H9 (cell line): ENCODE measurements around the gene COA7. TPM values are rescaled to one million over a fixed set of nuclear protein-coding genes. Genes with fewer than 3 reads are reported as not detected.

Source experiments
- DNase-seq: peaks from one replicate; pipeline ENCODE4 v3.0.0-alpha.2; 2017
- H2AFZ ChIP-seq: one replicate; pipeline ENCODE4 v1.6.1; 2013; ENCODE audit warnings: mild to moderate bottlenecking, low read length, control low read depth, moderate library complexity
- H2AK5ac ChIP-seq: 2 replicates; pipeline ENCODE4 v1.6.1; 2013; ENCODE audit warnings: low read length, control low read depth, mixed read lengths; ENCODE audit not compliant: insufficient read length
- H2BK120ac ChIP-seq: one replicate; pipeline ENCODE4 v1.6.1; 2013; ENCODE audit warnings: low read depth, mild to moderate bottlenecking, low read length, control low read depth, inconsistent platforms; ENCODE audit not compliant: poor library complexity, severe bottlenecking
- H2BK12ac ChIP-seq: 2 replicates; pipeline ENCODE4 v1.6.1; 2013; ENCODE audit warnings: low read length, control low read depth, mixed read lengths, low read depth; ENCODE audit not compliant: insufficient read length
- H2BK15ac ChIP-seq: 2 replicates; pipeline ENCODE4 v1.6.1; 2013; ENCODE audit warnings: low read depth, low read length, control low read depth
- H2BK20ac ChIP-seq: one replicate; pipeline ENCODE4 v1.6.1; 2013; ENCODE audit warnings: low read depth, mild to moderate bottlenecking, low read length, control low read depth, inconsistent platforms; ENCODE audit not compliant: poor library complexity, severe bottlenecking
- H2BK5ac ChIP-seq: 2 replicates; pipeline ENCODE4 v1.6.1; 2013; ENCODE audit warnings: low read length, control low read depth, mixed read lengths; ENCODE audit not compliant: insufficient read length
- H3K14ac ChIP-seq: 2 replicates; pipeline ENCODE4 v1.6.1; 2013; ENCODE audit warnings: low read length, control low read depth; ENCODE audit not compliant: insufficient read depth
- H3K18ac ChIP-seq: 2 replicates; pipeline ENCODE4 v1.6.1; 2013; ENCODE audit warnings: low read depth, mild to moderate bottlenecking, mixed read lengths, low read length, control low read depth; ENCODE audit not compliant: insufficient read length
- H3K23ac ChIP-seq: 2 replicates; pipeline ENCODE4 v1.6.1; 2013; ENCODE audit warnings: low read length, control low read depth, mixed read lengths, low read depth; ENCODE audit not compliant: insufficient read length
- H3K23me2 ChIP-seq: 2 replicates; pipeline ENCODE4 v1.6.1; 2013; ENCODE audit warnings: low read depth, mild to moderate bottlenecking, mixed read lengths, low read length, control low read depth; ENCODE audit not compliant: insufficient read length, poor library complexity, severe bottlenecking
- H3K27ac ChIP-seq: 2 replicates; pipeline ENCODE4 v1.5.1; 2013; ENCODE audit warnings: low read length, control low read depth, mixed read lengths, low read depth; ENCODE audit not compliant: insufficient read length
- H3K27me3 ChIP-seq: 2 replicates; pipeline ENCODE4 v1.6.1; 2013; ENCODE audit warnings: low read length, control low read depth, inconsistent platforms; ENCODE audit not compliant: insufficient read depth
- H3K4ac ChIP-seq: 2 replicates; pipeline ENCODE4 v1.6.1; 2013; ENCODE audit warnings: low read depth, mild to moderate bottlenecking, control low read depth, inconsistent platforms, low read length, moderate library complexity
- H3K4me1 ChIP-seq: 2 replicates; pipeline ENCODE4 v1.6.1; 2013; ENCODE audit warnings: low read length, control low read depth, inconsistent platforms; ENCODE audit not compliant: insufficient read depth
- H3K4me2 ChIP-seq: 2 replicates; pipeline ENCODE4 v1.6.1; 2013; ENCODE audit warnings: low read length, control low read depth, mixed read lengths; ENCODE audit not compliant: insufficient read length, insufficient read depth
- H3K56ac ChIP-seq: 2 replicates; pipeline ENCODE4 v1.6.1; 2013; ENCODE audit warnings: low read depth, mild to moderate bottlenecking, mixed read lengths, low read length, control low read depth; ENCODE audit not compliant: insufficient read length
- H3K79me1 ChIP-seq: 2 replicates; pipeline ENCODE4 v1.6.1; 2013; ENCODE audit warnings: low read depth, mild to moderate bottlenecking, moderate library complexity, low read length, control low read depth, inconsistent platforms; ENCODE audit not compliant: insufficient read depth, poor library complexity, severe bottlenecking
- H3K79me2 ChIP-seq: 2 replicates; pipeline ENCODE4 v1.6.1; 2013; ENCODE audit warnings: low read length, control low read depth, inconsistent platforms; ENCODE audit not compliant: insufficient read depth
- H3K9ac ChIP-seq: 2 replicates; pipeline ENCODE4 v1.6.1; 2013; ENCODE audit warnings: low read length, control low read depth, mixed read lengths; ENCODE audit not compliant: insufficient read length; ENCODE audit errors: extremely low read depth
- H3K9me3 ChIP-seq: one replicate; pipeline ENCODE4 v1.6.1; 2013; ENCODE audit warnings: low read depth, low read length, inconsistent platforms; ENCODE audit not compliant: control insufficient read depth
- H3T11ph ChIP-seq: one replicate; pipeline ENCODE4 v1.6.1; 2013; ENCODE audit warnings: mild to moderate bottlenecking, low read length, control low read depth, inconsistent platforms
- H4K20me1 ChIP-seq: one replicate; pipeline ENCODE4 v1.6.1; 2013; ENCODE audit not compliant: control insufficient read depth, insufficient read length, insufficient read depth
- H4K5ac ChIP-seq: 2 replicates; pipeline ENCODE4 v1.6.1; 2013; ENCODE audit warnings: low read depth, mild to moderate bottlenecking, mixed read lengths, low read length, control low read depth; ENCODE audit not compliant: insufficient read length
- H4K8ac ChIP-seq: replicated peaks from 2 replicates; pipeline ENCODE4 v1.6.1; 2013; ENCODE audit warnings: low read length, control low read depth, mixed read lengths, low read depth; ENCODE audit not compliant: insufficient read length
- H4K91ac ChIP-seq: 2 replicates; pipeline ENCODE4 v1.6.1; 2013; ENCODE audit warnings: low read depth, mild to moderate bottlenecking, moderate library complexity, mixed read lengths, low read length, control low read depth; ENCODE audit not compliant: insufficient read length
- H3K27ac Mint-ChIP-seq, 3 experiments: 2 replicates in 2 of 3; 3 replicates in 1 of 3; pipeline ENCODE4 v1.8.0; 2020 to 2021; ENCODE audit warnings: mixed read lengths in 3 of 3, mild to moderate bottlenecking in 1 of 3, moderate library complexity in 1 of 3
- H3K27me3 Mint-ChIP-seq: 2 replicates; pipeline ENCODE4 v1.8.0; 2021; ENCODE audit warnings: low read depth, mild to moderate bottlenecking, moderate library complexity, mixed read lengths
- H3K36me3 Mint-ChIP-seq, 3 experiments: 2 replicates in 2 of 3; 3 replicates in 1 of 3; pipeline ENCODE4 v1.8.0; 2020 to 2021; ENCODE audit warnings: low read depth in 3 of 3, mixed read lengths in 3 of 3; ENCODE audit not compliant: insufficient read depth in 1 of 3
- H3K4me1 Mint-ChIP-seq, 2 experiments: 2 replicates each; pipeline ENCODE4 v1.8.0; 2020; ENCODE audit warnings: mixed read lengths in 2 of 2
- H3K4me3 Mint-ChIP-seq, 2 experiments: 2 replicates in 1 of 2; 3 replicates in 1 of 2; pipeline ENCODE4 v1.8.0; 2020 to 2021; ENCODE audit warnings: mild to moderate bottlenecking in 2 of 2, mixed read lengths in 2 of 2, moderate library complexity in 1 of 2
- H3K9me3 Mint-ChIP-seq, 2 experiments: 2 replicates in 1 of 2; 3 replicates in 1 of 2; pipeline ENCODE4 v1.8.0; 2020; ENCODE audit warnings: mild to moderate bottlenecking in 2 of 2, mixed read lengths in 2 of 2, moderate library complexity in 1 of 2
- CTCF ChIP-seq: fragments of 200-600 bp; sonication (generic); conservative IDR thresholded peaks from 3 replicates; pipeline ENCODE4 v1.8.0; 2021; ENCODE audit warnings: antibody characterized with exemption, mild to moderate bottlenecking
- WGBS: extraction: QIAGEN DNeasy Blood & Tissue Kit; methylation state at CpG from one replicate; pipeline ENCODE4 v1.1.7; 2013; ENCODE audit warnings: missing lambda C conversion rate, low lambda C conversion rate, mixed read lengths; ENCODE audit not compliant: insufficient read length; ENCODE audit errors: extremely low coverage; 5-methylcytosine and 5-hydroxymethylcytosine counted together
- total RNA-seq: library from RNA; stranded (reverse); gene quantifications from 2 replicates; pipeline ENCODE4 v1.2.1, GENCODE V29; 2021

The COA7 gene
- total RNA-seq, 1 experiment from 2014 or later = 69.1 TPM

GRCh38 chr1:52640697-52641096 lies 57.5 kb downstream of the COA7 start:
- Histone ChIP-seq H3K14ac (no peak overlapping the region), H3K4ac (no peak overlapping the region), H3K9ac (no peak overlapping the region), H3K79me2 (no peaks in the 10 kb centered on the region), H3K4me1 (no peaks in the 10 kb centered on the region), H3K4me2 (no peak overlapping the region), H3K23me2 (no peaks in the 10 kb centered on the region), H2BK15ac (no peak overlapping the region), H4K8ac (no peak overlapping the region), H3K56ac (no peak overlapping the region), H2BK5ac (no peak overlapping the region), H2BK12ac (no peak overlapping the region), H3K27ac (no peak overlapping the region), H3K23ac (no peak overlapping the region), H3K27me3 (no peaks in the 10 kb centered on the region), H4K20me1 (no peaks in the 10 kb centered on the region), H4K91ac (no peak overlapping the region), H2BK20ac (no peak overlapping the region), H4K5ac (no peak overlapping the region), H2AFZ (no peak overlapping the region), H2BK120ac (no peak overlapping the region), H3K9me3 (no peaks in the 10 kb centered on the region), H3T11ph (no peak overlapping the region), H2AK5ac (no peak overlapping the region), H3K79me1 (no peaks in the 10 kb centered on the region), H3K18ac (no peak overlapping the region)
- Mint-ChIP-seq H3K4me3 (no peak overlapping the region), H3K27ac (no peak overlapping the region), H3K9me3 (no peaks in the 10 kb centered on the region; a peak in 1 of 5 replicates), H3K36me3 (no peaks in the 10 kb centered on the region; a peak in 1 of 7 replicates), H3K27me3 (peaks cover 36% of the 10 kb centered on the region), H3K4me1 (peaks cover 6 to 8% of the 10 kb centered on the region in 2 experiments; a peak in 3 of 4 replicates)
- no peak for TF ChIP-seq CTCF
- no peak for DNase-seq
- no CpG with 5 or more reads among the region's 6 CpGs for WGBS
